ENCODE measurements around the gene CHID1.

The CHID1 gene

GRCh38 chr11:823441-824291 is 86.9 kb downstream of the CHID1 start:
- no peak for DNase-seq (ENCODE audit: low read depth)

GRCh38 chr11:821512-822371 is 88.9 kb downstream of the CHID1 start:
- no peak for DNase-seq (ENCODE audit: low read depth)

DNA sequence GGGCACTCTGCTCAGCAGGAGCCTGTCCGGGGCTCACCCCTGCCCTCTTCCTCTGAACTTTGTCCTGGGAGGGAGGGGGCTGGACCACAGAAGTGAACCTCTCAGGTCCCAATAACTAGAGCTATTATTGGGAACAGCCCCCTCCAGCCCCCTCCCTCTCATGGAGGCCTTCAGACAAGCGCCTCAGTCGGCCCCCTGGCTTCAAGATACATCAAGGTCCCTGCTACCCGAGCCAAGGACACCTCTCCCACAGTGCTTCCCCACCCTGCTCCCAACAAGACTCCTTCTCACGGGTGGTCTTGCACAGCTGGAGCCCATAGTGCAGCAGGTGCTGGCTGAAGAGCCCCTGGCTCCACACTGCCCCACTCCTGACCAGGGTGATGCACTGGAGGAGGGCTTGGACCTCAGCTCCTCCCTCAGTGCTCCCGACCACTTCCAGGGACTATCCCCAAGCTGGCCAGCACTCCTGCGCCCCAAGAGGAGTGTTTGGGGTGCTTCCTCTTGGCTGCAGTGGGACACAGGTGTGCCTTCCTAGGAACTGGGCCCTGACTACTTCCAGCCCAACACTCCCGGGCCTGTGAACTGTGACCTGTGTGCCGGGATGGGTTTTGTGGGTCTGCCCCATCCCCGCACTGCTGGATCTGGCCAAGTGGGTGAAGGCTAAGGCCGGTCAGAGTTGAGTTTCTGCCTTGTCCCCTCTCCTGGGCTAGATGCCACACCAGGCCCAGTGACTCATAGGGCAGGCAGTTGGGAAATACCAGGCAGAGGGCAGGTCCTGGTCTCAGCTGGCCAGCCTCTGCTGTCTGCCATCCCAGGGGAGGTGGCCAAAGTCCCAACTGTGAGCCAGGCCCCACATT is 89.7 kb downstream of the CHID1 start:
- no peak for DNase-seq (ENCODE audit: low read depth)

- DNase-seq (ENCODE audit: low read depth): peak; percentile 89
Observed at GRCh38 chr11:819943-820649, 90.5 kb downstream of the CHID1 start.

DNA sequence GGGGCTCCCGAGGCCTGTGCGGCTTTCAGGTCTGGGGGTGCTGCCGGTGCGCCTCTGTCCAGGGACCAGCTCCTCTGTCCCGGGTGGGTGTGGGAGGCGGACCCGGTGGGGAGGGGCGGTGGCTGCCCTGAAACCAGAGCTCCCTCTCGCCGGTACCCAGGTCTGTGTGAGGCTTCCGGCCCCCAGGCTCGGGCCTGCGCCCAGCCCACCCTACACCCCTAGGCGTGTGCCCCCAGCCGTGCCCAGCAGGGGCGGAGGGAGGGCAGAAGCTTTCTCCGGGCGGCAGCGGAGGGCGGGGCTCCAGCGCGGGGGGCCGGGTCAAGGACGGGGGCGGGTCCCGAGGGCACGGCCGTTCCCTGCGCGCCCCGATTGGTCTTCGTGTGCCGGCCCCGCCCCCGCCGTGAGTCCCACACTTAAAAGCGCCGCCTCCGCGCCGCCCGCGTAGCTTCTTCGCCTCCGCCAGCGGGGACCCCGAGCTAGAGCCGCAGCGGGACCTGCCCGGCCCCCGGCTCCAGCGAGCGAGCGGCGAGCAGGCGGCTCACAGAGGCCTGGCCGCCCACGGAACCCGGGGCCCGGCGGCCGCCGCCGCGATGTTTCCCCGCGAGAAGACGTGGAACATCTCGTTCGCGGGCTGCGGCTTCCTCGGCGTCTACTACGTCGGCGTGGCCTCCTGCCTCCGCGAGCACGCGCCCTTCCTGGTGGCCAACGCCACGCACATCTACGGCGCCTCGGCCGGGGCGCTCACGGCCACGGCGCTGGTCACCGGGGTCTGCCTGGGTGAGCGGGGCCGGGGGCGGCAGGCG is 91.3 kb downstream of the CHID1 start:
- peak; percentile 83 for DNase-seq (ENCODE audit: low read depth)

DNA sequence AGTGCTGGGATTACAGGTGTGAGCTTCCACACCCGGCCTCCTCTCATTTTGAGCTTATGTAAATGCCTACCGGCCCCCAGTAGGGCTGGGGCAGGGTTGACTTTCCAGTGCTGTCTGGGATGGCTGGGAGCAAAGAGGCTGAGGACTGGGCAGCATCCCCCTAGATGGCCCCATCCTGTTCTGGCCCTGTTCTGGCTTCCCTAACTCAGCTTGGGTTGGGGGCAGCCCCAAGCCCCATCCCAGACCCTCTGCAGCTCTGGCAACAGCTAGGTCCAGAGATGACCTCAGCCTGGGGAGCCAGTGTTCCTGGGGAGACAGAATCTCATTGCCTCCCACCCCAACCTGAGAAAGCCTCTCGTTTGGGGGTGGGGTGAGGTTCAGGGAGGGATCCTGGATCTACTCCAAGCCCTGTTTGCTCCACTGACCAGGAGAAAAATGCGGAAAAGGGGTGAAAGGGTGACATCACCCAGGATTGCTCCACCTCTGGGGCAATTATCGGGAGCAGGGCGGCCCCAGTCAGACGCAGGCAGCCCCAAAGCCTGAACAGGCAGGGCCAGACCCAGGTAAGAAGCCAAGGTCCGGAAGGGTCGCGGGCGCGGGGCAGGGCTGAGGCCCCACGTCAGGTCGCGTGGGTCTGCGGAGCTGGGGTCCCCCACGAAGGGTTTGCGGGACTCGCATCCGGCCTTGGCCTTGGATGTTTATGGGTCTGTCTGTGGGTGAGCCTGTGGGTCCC is 92.0 kb downstream of the CHID1 start, which contains the start of gene PNPLA2:
PNPLA2 (plus strand) TSS at position 519 of the 733 bp plus-strand sequence. CDS start 805 bp downstream, outside the sequence.
- no peak for DNase-seq (ENCODE audit: low read depth)

Data from activated gamma-delta T cell treated with anti-CD3 and anti-CD28 coated beads, Interleukin-2, amount 50 U/mL, for 16 hours (primary cell).